HuH-7 (cell line): Measurements from ENCODE around the gene SLC6A1.

Experiments used
- DNase-seq: peaks from one replicate; pipeline ENCODE4 v3.0.0; 2011; ENCODE audit warnings: low spot score

SLC6A1 gene

DNA sequence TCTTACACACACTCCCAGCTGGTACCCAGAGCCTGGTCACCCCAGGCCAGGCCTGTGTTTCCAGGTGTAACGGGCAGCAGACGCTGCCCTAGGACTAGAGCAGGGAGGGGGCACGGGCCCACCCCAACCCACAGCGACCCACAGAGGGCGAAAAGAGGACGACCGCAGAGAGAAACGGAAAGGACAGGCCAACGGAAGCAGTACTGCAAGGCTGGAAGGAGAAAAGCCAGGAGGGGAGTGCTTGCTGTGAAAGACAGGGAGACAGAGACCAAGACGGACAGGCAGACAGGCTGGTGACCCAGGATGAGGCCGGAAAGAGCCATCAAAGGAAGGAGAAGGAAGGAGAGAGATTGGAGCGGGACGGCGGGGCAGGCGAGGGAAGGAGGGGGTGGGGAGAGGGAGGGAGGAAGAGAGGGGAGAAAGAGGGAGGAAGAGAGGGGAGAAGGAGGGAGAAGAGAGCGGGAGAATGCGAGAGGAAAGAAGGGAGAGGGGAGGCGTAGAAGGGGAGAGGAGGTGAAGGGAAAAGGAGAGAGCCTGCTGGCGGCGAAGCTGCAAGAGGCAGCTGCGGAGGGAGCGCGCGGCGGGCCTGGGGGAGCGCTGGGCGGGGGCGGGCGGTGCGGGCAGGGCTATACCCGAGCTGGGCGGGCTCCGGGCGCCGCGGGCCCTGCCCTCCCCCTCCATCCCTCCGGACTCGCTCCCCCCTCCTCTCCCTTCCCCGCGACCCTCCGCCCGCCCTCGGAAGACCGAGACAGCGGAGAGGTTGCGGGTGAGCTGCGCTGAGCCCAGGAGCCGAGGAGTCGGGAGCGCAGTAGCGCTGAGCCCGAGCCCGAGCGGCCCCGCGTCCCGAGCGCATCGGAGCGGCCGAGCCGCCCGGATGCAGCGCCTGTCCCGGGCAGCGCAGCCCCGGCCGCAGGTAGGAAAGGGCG lies at the start of gene SLC6A1:
SLC6A1 (plus strand) TSS at position 732 of the 926 bp plus-strand sequence. CDS start 24,464 bp downstream, outside the sequence.
- DNase-seq, result no peak

DNA sequence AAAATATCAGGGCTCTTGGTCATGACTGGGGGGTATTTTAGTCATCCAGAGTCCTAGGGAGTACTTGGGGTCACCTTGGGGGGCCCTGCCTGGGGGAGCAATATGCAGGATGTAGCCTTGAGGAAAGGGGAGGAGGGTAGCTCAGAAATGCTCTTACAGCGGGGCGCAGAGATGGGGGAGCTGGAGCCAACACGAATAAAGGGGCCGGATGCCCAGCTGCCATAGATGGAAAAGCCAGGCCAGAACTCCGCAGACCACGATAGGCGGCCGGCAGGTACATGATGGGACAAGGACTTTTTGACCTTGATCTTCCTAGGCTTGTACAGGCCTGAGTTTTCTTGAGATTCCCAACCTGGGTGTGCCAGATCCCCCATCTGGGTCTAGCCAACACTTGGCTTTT lies 47.7 kb upstream of the SLC6A1 start:
- no peak for DNase-seq

DNA sequence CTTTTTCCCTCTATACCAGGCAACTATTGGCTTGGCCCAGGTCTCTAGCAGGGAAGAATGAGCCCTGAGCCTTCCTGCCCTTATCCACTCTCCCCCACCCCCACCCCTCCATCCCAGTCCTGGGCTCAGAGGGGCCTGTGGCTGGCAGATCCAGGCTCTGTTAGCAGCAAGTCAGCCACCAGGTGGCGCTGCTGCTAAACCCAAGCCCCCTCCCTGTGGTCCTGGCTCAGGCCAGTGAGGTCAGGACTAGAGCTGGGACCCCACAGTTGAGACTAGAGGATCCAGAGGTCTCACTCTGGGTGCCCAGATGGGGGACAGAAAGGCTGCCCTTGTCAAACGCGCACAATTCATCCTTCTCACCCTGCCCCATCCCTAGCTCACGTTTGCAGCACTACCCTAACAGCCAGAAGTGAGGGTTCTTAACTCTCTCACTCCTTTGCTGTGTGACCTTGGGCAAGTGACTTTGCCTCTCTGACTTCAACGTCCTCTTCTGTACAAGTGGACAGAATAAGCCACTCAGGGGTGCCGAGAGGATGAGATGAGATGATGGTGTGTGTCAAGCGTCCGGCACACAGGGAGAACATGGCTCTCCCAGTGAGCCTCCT lies 46.8 kb upstream of the SLC6A1 start:
- peak; percentile 99 for DNase-seq

DNA sequence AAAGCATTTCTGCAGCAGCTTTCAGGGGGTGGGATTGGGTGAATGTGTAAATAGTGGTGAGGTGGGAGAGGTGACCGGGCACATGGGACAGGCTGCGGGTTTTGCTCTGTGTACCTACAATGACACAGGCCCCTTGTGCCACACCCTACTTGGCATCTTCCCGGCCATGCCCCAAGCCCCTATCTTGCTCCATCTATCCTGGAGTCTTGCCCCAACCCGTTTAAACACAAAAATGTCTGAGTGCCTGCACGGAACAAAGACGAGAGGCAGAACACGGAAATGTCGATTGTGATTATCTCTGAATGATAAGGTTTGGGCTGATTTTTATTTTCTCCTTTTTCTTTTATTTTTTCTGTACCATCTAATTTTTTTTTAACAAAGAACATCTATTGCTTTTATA lies 46.0 kb upstream of the SLC6A1 start:
- no peak for DNase-seq

DNA sequence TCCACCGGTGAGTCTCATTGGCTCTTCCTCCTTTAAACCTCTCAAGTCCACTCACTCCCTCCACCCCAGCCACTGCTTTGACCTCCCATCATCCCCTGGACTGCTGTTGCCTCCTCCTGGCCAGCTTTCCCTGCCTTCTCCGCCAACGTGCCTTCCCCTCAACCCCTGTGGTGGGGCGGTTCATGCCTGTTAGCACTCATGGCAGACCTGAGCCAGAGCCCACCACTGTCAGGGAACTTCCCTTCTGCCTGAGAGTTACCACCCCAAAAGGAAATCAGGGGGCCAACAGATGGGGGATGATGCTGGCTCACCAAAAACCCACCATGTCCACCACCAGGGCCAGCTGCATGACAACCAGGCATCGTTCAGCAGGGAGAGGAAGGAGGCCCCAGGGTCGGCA lies 44.2 kb upstream of the SLC6A1 start:
- no peak for DNase-seq

DNA sequence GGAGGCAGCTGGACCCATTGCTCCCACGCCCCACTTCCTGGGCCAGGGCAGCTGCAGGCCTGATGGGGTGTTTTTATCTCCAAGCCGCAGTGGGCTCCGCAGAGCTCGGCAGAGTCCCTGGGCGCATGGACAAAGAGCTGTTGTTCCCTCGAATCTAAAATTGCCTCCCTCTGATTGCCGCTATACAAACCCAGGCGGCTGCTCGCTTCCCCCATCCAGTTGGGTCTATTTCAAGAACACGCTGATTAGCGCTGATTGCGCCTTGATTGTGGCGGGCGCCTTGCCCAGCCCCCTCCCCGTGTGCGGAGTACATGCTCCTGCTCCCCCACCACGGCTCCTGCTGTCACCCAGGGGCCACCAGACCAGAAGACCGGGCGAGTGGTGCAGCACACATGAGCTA lies 43.4 kb upstream of the SLC6A1 start:
- no peak for DNase-seq

DNA sequence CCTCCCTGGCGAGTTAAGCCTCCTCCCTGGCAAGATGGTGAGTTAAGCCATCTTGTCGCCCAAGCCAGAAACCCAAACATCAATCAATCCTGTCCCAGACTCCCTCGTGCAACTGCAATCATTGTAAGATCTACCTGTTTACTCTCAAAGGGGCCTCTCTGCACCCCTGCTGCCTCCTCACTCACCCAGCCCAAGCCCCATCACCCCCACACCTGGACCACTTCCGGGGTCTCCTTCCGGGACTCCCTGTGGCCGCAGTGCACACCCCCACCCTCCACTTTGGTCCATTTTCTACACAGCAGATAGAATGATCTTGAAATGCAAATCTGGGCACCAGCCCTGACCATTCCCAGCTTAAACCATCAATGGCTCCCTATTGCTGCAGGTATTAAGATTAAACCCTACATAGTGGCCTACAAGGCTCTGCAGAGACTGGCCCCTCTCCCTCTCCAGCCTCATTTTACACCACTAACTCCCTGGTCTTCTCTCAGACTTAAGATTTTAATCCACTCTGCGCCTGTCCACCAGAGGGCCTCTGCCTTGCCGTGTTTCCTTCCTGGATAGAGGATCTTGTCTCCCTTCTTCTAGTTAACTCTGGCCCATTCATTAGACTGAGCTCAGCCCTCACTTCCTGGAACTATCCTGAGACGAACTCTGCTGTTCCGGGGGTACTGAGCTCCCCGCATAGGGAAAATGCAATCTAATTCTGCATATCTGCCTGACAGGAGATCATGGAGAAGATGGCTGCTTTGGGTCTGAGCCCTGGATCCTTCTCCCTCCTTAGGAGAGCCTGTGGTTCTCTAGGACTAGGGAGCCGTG lies 41.9 kb upstream of the SLC6A1 start:
- peak; percentile 77 for DNase-seq

DNA sequence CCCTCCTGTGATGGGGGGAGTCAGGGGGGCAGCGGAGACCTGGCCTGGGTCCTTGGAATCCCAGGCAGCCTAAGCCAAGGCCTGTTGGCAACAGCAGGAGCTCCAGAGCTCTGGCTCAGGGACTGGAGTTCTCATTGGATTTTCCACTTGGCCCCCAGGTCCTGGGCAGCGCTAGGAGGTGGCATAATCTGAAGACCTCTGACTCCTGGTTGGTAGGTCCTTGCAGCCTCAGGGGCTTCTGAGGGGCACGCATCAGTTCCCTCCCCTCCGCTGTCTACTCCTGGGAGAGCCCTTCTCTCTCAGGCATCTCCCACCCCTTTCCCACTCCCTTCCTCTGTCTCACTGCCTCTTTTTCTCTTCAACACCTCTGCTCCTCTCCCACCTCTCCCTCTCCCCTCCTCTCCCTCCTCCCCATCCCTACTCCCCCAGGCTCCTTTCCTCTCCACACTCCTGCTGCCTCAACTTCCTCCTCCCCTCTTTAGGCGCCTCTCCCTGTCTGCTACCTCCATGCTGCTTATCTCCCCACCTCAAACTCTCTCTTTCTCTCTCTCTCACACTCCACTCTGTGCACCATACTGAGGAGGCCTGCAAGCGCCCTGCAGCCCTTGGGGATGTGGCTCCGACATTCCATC lies 41.1 kb upstream of the SLC6A1 start:
- DNase-seq, result no peak

DNA sequence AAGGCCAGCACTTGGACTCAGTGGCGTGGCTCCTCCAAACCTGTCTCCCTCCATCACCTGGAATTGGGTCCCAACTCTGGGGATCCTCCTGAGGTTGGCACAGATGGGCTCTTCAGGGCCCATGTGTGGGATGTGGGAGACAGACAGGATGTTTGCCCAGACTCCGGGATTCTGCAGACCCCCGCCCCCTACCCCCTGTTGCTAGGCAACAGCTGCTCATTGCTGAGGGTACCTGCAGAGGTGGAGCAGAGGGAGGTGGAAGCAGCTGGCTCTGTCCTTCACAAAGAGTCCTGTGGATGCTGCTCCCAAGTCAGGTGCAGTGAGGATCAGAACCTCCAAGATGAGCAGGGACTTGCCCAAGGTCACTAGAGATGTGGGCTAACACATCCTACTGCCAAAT lies 40.0 kb upstream of the SLC6A1 start:
- DNase-seq, result no peak

DNA sequence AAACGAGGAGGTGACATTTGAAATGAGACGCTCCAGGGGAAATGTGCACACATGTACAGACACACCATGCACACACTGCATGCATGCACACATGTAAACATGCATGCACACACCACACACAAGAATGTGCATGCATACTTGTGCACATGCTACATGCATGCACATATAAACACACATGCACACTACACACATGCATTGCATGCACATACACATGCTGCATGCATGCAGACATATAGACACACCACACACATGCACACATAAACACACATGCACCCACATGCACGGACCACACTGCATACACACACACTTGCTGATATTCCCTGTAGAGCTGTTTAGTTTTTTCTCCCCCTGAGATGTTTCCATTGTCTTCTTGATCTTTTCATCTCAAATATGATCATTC lies 37.8 kb upstream of the SLC6A1 start:
- no peak for DNase-seq

DNA sequence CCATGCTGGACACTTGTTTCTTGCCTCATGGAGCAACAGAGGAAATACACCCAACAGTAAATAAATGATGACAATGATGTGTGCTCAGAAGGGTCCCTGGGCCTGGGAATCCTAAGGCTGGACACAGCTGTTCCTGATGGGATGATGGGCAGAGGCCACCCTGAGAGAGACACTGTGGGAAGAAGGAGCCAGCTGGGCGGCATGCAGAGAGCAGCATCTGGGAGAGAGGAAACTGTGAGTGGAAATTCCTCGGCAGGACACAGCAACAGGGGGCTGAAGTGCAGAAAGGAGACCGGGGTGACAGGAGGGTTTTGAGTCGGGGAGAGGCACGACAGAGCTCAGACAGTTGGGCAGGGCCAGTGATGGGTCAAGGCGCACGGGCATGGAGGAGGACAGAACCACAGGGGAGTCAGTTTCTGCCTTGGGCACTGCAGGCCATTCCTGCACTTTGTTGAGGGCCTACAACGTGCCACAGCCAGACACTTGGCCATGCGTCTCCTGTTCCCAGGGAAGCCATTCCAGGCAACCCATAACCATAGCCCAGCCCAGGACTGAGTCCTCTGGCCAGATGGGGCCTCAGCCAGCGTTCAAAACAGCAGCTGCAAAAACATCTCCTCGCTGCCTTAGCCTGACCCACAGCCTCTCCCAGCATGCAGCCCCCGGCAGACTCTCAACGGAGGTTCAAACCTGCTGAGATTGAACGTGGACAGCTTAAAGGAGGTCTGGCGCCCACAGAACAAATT lies 36.7 kb upstream of the SLC6A1 start:
- DNase-seq, result no peak

DNA sequence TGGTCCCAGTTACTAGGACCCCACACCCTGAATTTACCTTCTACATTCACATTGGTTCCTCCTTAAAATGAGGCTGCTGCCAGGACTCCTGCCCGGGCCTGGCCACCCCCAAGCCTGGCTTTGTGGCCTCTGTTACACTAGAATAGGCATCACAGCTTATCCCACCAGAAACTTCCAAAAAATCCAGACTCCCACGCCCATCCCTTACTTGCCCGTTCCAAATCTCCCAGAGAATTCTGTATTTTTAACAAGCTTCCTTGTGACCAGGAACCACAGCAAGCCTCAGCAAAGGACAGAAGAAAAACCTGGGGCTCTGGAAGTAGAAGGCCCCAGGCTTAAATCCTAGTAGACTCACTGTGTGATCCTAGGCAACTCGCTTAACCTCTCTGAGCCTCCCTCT lies 36.0 kb upstream of the SLC6A1 start:
- DNase-seq, result no peak

DNA sequence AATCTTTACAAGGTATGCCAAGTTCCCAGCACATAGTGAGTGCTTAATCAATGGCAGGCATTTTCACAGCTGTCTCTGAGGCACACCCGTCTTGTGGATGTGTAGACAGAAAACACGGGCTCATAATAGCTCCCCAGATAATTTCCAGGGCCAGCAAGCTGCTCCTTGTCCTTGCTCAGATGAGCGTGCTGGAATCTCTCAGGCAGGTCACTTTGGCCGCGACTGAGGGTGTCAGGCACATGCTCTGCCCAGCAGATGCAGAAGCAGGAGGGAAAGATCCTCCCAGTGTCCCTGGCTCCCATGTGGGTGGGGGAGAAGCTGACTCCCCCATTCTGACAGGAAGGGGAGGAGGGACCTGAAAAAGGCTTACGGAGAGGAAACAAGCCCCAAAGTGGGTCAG lies 35.6 kb upstream of the SLC6A1 start:
- DNase-seq, result no peak

DNA sequence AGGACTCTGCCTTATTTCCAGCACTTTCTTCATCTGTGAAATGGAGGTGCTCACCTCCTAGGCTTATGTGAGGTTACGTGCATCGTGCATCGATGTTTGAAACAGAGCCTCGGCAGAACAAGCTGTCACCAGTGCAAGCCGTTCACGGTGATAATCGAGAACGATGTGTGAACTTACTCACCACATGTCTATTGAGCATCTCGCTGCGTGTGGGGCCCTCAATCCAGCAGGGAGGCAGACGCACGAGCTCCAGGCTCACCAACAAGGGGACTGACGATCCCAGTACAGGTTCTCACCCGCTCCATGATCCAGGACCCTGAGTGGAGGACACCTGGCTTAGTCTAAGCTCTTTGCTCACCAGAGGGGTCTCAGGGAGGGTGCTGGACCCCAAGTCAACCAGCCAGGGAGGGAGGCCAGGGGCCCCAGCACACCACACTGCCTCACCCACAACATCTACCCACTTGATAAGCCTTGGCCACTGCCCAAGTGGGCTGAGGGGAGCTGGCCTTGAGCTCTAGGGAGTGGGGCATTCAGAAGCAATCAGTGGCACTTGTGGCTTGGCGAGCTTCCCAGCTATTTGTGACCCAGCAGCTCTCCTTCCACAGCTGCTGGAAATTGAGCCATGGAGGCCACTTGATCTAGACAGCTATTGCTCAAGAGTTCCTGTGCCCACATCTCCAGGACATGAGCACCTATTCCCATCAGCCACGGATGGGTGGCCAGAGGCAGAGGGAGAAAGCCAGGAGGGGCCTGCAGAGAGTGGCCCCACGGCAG lies 34.4 kb upstream of the SLC6A1 start:
- DNase-seq, result no peak

DNA sequence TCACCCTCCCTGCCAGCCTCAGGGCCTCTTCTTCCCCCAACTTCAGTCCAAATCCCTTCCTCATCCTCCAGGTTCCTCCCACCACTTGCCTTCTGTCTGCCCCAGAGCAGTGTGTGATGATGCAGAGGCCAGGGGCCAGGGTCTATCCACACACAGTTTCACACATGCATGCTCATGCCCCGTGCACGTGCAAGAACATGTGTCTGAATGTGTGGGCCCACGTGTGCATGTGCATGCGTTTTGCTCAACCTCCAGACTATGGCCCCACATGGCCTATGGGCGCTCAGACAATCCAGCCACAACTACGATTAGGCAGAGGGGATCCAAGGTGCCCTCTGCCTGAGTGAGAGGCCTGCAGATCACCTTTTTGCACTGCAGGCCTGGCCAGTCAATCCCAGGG lies 32.3 kb upstream of the SLC6A1 start:
- DNase-seq, result no peak

DNA sequence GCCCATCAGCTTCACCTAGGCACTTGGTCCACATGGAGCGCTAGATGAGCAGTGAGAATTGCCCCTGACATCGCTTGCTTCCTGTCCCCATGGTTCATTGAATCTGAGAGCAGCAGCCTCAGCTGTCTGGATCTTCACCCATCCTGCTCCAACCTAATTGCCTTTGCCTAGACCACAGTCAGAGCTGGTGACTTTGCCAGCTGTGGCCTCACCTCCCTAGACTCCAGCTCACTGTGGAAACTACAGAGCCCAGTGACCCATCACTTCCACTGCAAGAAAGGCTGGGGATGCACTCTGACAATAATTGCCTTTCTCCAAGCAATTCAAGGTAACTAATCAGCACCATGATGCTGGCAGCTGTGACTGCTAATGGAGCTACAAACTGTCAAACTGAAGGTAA lies 30.6 kb upstream of the SLC6A1 start:
- no peak for DNase-seq

DNA sequence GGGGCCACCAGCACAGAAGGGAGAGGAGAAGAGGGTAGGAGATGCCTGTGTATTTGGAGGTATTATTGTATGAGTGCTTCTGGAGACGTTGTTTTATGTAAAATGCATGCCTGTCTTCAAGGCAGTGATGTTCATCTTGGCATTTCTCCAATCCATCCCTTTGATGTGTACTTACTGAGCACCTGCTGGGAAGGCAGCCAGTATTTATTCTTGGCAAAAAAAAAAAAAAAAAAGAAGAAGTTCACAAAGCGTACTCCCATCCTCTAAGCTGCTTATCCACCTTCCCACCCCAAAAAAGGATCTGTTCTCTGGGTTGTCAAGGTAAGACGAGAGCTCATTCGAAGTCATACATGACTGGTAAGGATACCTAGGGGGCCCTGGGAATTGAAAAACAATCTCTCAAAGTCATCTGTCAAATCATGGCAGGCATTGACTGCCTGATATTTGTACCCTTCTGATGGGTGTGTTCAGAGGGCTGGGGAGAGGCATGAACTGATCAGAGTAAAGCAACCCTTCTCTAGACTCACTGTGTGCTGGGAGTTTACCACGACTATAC lies 30.0 kb upstream of the SLC6A1 start:
- DNase-seq, result no peak

DNA sequence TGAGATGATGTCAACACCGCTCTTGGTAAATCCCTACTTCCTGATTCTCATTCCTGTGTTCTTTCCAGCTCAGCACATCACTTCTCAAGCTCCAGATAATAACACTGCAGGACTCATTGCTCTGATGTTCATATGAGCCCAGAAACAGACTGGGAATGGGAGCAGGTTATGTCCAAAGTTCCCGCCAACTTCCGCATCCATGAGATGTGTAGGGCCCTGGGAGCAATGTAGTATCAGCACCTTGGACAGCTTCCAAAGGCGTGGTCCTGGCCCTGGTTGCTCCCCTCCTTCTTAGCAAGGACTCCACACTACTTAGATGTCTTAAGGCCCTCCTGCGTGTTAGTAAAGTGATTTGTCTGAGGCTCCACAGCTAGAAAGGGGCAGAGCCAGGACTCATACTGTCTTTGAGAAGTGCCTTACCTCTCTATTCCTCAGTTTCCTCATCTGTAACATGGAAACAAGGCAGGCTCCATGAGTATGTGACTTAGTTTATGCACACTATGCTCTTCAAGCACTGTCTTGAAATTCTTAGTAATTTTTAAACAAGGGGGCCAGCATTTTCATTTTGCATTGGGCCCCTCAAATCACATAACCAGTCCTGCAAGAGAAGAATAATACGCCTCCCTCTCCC lies 27.9 kb upstream of the SLC6A1 start:
- peak; percentile 84 for DNase-seq

DNA sequence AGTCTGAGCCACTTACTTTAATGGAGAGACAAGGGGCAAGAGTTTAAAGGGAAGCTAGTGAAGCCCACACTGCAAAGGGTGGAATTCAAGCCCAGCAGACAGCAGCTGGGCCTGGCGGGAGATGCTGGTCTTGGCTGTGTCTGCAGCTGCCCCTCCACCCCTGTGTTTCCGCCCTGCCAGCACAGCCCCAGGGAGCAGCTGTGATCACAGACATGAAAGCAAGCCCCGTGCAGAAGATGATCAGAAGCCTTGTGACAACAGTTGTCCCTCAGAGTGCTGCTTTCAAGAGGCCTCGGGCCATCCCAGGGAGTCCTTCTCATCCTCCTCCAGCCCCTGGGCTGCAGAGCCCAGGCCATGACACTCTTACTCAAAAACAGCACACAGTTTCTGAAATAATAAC lies 24.1 kb upstream of the SLC6A1 start:
- no peak for DNase-seq
